SU-DHL-6 (cell line): Measurements from ENCODE around the gene CALN1.

Source experiments
- H2AFZ ChIP-seq: fragments of 200-600 bp; sonication (generic); 2 replicates; pipeline ENCODE4 v1.6.1; 2014; ENCODE audit warnings: low read depth, mild to moderate bottlenecking, moderate library complexity, mixed read lengths, antibody characterized with exemption, low read length; ENCODE audit not compliant: severe bottlenecking
- H3F3A ChIP-seq: fragments of 200-600 bp; shearing (Covaris generic); 2 replicates; pipeline ENCODE4 v1.6.0; 2016; ENCODE audit warnings: antibody characterized with exemption, mild to moderate bottlenecking; ENCODE audit not compliant: insufficient read depth
- H3K27ac ChIP-seq: fragments of 200-600 bp; sonication (generic); 2 replicates; pipeline ENCODE4 v1.5.1; 2016; ENCODE audit warnings: low read depth, mild to moderate bottlenecking, low read length, moderate library complexity, mixed read lengths
- H3K27me3 ChIP-seq: fragments of 200-600 bp; sonication (generic), shearing (Covaris generic); 2 replicates; pipeline ENCODE4 v1.6.0; 2014; ENCODE audit warnings: mild to moderate bottlenecking, low read length
- H3K36me3 ChIP-seq: fragments of 200-600 bp; sonication (generic); 2 replicates; pipeline ENCODE4 v1.6.1; 2014; ENCODE audit warnings: mild to moderate bottlenecking, low read length, mixed read lengths
- H3K4me2 ChIP-seq: fragments of 300-600, 200-600 bp; shearing (Covaris generic), sonication (generic); 2 replicates; pipeline ENCODE4 v1.6.0; 2014; ENCODE audit warnings: low read length, low read depth, mild to moderate bottlenecking; ENCODE audit not compliant: poor library complexity, severe bottlenecking
- H3K4me3 ChIP-seq: fragments of 200-600 bp; sonication (generic); 2 replicates; pipeline ENCODE4 v1.5.1; 2014; ENCODE audit warnings: antibody characterized with exemption, low read length, mild to moderate bottlenecking, mixed read lengths; ENCODE audit not compliant: insufficient read depth, poor library complexity, severe bottlenecking
- H3K79me2 ChIP-seq: fragments of 200-600 bp; sonication (generic); 2 replicates; pipeline ENCODE4 v1.6.1; 2014; ENCODE audit warnings: mild to moderate bottlenecking, low read length, moderate library complexity; ENCODE audit not compliant: insufficient read depth
- H3K9ac ChIP-seq: fragments of 200-600 bp; sonication (generic); 2 replicates; pipeline ENCODE4 v1.7.0; 2014; ENCODE audit warnings: mild to moderate bottlenecking, low read length
- H3K9me2 ChIP-seq: fragments of 200-600 bp; sonication (generic); replicated peaks from 2 replicates; pipeline ENCODE4 v1.6.1; 2014; ENCODE audit warnings: low read length; ENCODE audit not compliant: insufficient read depth
- H3K9me3 ChIP-seq: fragments of 200-600 bp; sonication (generic); 2 replicates; pipeline ENCODE4 v1.6.1; 2014; ENCODE audit warnings: low read length, mixed read lengths; ENCODE audit not compliant: insufficient read depth
- H4K20me1 ChIP-seq: fragments of 200-600 bp; sonication (generic); 2 replicates; pipeline ENCODE4 v1.6.1; 2014; ENCODE audit warnings: low read depth, mild to moderate bottlenecking, antibody characterized with exemption, low read length, moderate library complexity, mixed read lengths
- EZH2phosphoT487 ChIP-seq: fragments of 200-600 bp; sonication (generic), shearing (Covaris generic); conservative IDR thresholded peaks from 2 replicates; pipeline ENCODE4 v1.6.1; 2018; ENCODE audit warnings: mild to moderate bottlenecking, antibody characterized with exemption, low read length, moderate library complexity, mixed read lengths
- TF ChIP-seq, protein P1 (sequence below): fragments of 200-600 bp; sonication (generic); IDR thresholded peaks from one replicate; pipeline ENCODE4 v1.5.1; 2017; ENCODE audit warnings: antibody characterized with exemption, mild to moderate bottlenecking, low read length, moderate library complexity; ENCODE audit not compliant: insufficient read depth, poor library complexity, severe bottlenecking

Gene CALN1

DNA sequence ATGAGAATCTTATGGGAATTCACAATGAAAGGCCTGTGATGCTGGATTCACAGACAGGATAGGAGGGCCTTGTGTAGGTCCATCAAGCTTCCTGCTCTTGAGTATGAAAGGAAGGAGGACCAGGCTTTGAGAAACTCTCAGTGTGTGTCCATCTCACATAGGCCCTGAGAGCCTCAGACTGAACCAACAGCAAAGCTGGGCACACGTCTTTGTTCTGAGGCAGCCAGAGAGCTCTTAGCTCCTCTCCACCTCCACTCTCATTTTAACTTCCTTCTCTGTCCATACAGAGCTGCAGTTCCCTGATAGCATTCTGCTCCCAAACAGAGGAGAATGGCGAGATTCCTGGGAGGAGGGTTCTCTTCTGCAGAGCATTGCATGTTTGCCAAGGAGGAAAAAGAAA is 515.6 kb downstream of the CALN1 start:
- Histone ChIP-seq H2AFZ (no peak overlapping the region), H3K9me2 (no peaks in the 10 kb centered on the region), H3K9ac (no peak overlapping the region), H3K4me3 (no peak overlapping the region), H3K27me3 (no peaks in the 10 kb centered on the region), H3F3A (no peaks in the 10 kb centered on the region), H3K79me2 (no peaks in the 10 kb centered on the region), H3K27ac (no peak overlapping the region), H3K4me2 (no peak overlapping the region), H3K36me3 (no peaks in the 10 kb centered on the region), H4K20me1 (no peaks in the 10 kb centered on the region), H3K9me3 (no peaks in the 10 kb centered on the region)
- no peak for TF ChIP-seq EZH2phosphoT487
- TF ChIP-seq, protein P1, sequence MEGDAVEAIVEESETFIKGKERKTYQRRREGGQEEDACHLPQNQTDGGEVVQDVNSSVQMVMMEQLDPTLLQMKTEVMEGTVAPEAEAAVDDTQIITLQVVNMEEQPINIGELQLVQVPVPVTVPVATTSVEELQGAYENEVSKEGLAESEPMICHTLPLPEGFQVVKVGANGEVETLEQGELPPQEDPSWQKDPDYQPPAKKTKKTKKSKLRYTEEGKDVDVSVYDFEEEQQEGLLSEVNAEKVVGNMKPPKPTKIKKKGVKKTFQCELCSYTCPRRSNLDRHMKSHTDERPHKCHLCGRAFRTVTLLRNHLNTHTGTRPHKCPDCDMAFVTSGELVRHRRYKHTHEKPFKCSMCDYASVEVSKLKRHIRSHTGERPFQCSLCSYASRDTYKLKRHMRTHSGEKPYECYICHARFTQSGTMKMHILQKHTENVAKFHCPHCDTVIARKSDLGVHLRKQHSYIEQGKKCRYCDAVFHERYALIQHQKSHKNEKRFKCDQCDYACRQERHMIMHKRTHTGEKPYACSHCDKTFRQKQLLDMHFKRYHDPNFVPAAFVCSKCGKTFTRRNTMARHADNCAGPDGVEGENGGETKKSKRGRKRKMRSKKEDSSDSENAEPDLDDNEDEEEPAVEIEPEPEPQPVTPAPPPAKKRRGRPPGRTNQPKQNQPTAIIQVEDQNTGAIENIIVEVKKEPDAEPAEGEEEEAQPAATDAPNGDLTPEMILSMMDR: no peak

DNA sequence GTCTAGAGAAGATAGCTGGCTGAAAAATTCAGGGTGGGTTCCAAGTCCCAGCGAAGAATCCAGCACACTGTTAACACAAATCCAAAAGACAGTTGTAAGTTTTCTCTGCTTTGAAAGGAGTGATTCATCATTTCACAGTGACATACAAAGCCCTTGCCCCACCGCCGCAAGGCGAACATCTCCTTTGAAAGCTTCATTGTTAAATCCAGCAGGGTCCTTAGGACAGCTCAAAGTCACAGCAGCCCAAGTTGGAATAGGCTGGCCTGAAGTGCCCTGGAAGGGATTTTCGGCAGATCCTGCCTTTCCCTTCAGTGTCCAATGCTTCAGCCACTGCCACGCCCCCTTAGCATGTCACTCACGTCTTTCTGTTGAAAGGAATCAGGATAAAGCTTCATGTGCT is 526.1 kb downstream of the CALN1 start:
- Histone ChIP-seq H3K9me3 (0 out of 2 replicates have a peak, but pooled peaks cover 5% of the 10 kb centered on the region), H2AFZ (no peak overlapping the region), H3K4me3 (no peak overlapping the region), H3K4me2 (no peak overlapping the region), H3K27ac (no peak overlapping the region), H3K79me2 (no peaks in the 10 kb centered on the region), H3K9me2 (0 out of 2 replicates have a peak, but pooled peaks cover 3% of the 10 kb centered on the region), H3F3A (no peaks in the 10 kb centered on the region), H3K36me3 (no peaks in the 10 kb centered on the region), H3K27me3 (no peaks in the 10 kb centered on the region), H4K20me1 (no peaks in the 10 kb centered on the region), H3K9ac (no peak overlapping the region)
- TF ChIP-seq EZH2phosphoT487: no peak
- TF ChIP-seq, protein P1: no peak

DNA sequence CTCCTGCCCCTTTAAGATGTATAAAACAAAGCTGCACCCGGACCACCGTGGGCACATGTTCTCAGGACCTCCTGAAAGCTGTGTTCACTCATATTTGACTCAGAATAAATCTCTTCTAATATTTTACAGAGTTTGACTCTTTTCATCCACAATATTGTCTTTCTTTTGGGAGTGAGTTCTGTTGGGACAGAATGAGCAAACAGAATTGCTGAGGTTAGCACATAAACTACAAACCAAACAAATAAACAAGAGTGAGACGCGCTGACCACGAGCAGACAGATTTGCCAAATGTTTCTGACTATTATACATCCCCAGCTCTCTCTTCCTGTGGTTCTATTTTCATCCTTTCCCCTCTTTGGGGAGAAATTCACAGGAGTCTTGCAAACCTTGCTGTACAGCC is 526.7 kb downstream of the CALN1 start:
- Histone ChIP-seq H3K9ac (no peak overlapping the region), H4K20me1 (no peaks in the 10 kb centered on the region), H2AFZ (no peak overlapping the region), H3K79me2 (no peaks in the 10 kb centered on the region), H3K36me3 (no peaks in the 10 kb centered on the region), H3F3A (no peaks in the 10 kb centered on the region), H3K4me2 (no peak overlapping the region), H3K4me3 (no peak overlapping the region), H3K27ac (no peak overlapping the region), H3K9me3 (0 out of 2 replicates have a peak, but pooled peaks cover 5% of the 10 kb centered on the region), H3K27me3 (no peaks in the 10 kb centered on the region), H3K9me2 (0 out of 2 replicates have a peak, but pooled peaks cover 3% of the 10 kb centered on the region)
- TF ChIP-seq, protein P1: no peak
- no peak for TF ChIP-seq EZH2phosphoT487
